ENCODE data around the gene RNPEPL1. TPM values are rescaled to one million over a fixed set of nuclear protein-coding genes. Genes with fewer than 3 reads are reported as not detected.
A peak's percentile ranks its signal among the peaks of the same experiment; 100 is the strongest.

Gene RNPEPL1
- polyA plus RNA-seq, 2 of the 4 experiments (the other 2 are of a cell fraction): 9.2 to 26.3 TPM

DNA sequence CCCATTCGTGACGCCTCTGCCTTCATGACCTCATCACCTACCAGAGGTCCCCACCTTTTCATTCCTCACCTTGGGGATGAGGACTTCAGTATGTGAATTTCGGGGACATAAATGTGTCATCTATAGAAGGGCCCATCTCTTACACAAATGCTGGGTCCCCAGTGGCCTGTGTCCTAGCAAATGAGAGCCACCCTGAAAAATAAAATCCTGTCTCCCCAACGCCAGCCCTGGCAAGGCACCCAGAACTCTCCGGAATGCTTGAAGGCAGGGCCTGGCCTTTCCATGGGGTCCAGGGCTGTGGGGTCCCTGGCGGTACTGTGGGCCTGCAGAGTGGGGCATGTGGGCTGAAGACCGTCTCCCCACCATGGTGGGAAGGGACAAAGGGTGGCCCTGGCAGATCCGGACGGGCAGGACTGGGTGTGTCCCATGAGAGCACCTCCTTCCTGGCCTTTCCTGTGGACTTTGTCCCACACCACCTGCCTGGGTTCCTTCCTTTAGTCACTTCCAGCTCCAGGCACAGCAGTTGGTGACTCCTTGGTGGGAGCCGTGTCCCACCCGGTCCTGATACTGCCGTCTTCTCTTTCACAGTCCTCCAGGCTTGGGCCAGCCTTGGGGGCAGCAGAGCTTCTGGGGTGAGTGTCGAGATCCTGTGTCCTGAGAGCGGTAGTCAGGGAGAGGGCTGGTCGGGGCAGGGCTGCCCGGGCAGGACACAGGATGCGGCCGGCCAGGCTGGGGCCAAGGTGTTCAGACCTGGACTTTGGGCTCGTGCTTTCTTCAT, 36.8 kb downstream of the RNPEPL1 start:
- Histone ChIP-seq H3K4me1 (peaks cover 13% of the 10 kb centered on the region), H3K4me3 (no peak overlapping the region), H3K4me2 (peak overlapping the region; percentile 36; the same call in 2 of the 3 replicates), H3K9me3 (no peaks in the 10 kb centered on the region), H3K27ac (no peak overlapping the region)
- FAIRE-seq (no peak), DNase-seq (ENCODE audit: low read depth in 1 of 2, low spot score in 1 of 2) (no peak), ATAC-seq (no peak; a peak in 1 of 6 replicates)
- WGBS (ENCODE audit: missing lambda C conversion rate): 78% methylated on average over 18 of the region's 19 CpGs
- ChIA-PET CTCF (interaction anchor here (0.6 to 1.9 kb wide), 8 partner anchors 11 to 106 kb away, joined by 3 to 5 read pairs (median 3); no protein-coding TSS in a partner anchor), POLR2A (no interaction called here)
- TF ChIP-seq HOXB13 (CRISPR knock-in tag; IDR thresholded peaks at IDR 0.05; ENCODE audit: low read depth) (no peak), MYC (IDR thresholded peaks at IDR 0.05; ENCODE audit: borderline replicate concordance, low read length) (no peak), HOXB5 (CRISPR knock-in tag; IDR thresholded peaks at IDR 0.05) (no peak), NPAS2 (CRISPR knock-in tag; IDR thresholded peaks at IDR 0.05; ENCODE audit: borderline replicate concordance) (no peak), TP53 (CRISPR knock-in tag; IDR thresholded peaks at IDR 0.05) (no peak)

DNA sequence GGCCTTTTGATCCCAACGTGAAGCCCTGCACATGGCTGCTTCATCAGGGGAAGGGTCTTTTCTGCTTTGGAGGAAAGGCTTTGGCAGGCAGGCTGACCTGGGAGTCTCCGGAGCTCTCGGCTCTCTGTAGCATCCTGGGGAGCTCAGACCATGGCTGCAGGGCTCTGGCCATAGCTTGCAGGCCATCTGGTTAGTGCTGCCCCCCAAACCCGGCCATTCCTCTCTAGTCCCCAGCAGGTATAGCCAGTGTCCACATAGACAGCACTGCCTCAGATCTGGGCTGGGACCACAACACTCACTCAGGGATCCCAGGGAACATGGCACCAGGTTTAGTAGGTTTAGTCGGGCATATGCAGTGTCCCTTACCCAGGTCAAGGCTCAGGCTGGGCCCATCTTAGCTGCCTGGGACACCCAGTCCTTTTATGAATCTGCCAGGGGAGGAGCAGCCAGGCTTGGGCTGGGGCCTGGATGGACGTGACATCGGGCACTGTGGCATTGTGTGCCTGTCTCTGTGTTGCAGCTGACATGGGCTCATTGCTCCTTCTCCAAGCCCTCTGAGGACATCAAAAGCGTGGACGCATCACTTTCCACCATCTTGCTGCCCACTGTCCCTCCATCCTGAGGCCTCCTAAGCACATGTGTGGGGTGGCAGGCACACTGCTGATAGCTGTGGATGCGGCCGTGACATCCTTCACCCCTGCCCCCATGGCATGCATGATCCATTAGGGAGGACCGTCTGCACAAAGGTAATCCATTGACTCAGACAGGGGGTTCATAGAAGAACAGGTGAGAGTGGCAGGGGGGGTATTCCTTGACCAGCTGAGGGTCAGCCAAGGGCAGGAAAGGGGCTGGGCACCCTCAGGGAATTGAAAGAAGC, 37.8 kb downstream of the RNPEPL1 start:
- WGBS (ENCODE audit: missing lambda C conversion rate): 89% methylated on average over 5 of the region's 12 CpGs
- Histone ChIP-seq H3K9me3 (no peaks in the 10 kb centered on the region), H3K4me2 (no peak overlapping the region; the same call in 2 of the 3 replicates), H3K4me1 (peaks cover 13% of the 10 kb centered on the region), H3K4me3 (no peak overlapping the region), H3K27ac (no peak overlapping the region)
- ChIA-PET CTCF (interaction anchor here (1.3 kb wide), 1 partner anchor 50 kb away, joined by 3 read pairs; no protein-coding TSS in a partner anchor), POLR2A (no interaction called here)
- no peak for ATAC-seq
- no peak for FAIRE-seq
- DNase-seq (ENCODE audit: low read depth in 1 of 2, low spot score in 1 of 2): no peak
- TF ChIP-seq HOXB13 (CRISPR knock-in tag; IDR thresholded peaks at IDR 0.05; ENCODE audit: low read depth): no peak
- no peak for TF ChIP-seq SMC3 (IDR thresholded peaks at IDR 0.05)
- no peak for TF ChIP-seq ZNF302 (CRISPR knock-in tag; IDR thresholded peaks at IDR 0.05)

DNA sequence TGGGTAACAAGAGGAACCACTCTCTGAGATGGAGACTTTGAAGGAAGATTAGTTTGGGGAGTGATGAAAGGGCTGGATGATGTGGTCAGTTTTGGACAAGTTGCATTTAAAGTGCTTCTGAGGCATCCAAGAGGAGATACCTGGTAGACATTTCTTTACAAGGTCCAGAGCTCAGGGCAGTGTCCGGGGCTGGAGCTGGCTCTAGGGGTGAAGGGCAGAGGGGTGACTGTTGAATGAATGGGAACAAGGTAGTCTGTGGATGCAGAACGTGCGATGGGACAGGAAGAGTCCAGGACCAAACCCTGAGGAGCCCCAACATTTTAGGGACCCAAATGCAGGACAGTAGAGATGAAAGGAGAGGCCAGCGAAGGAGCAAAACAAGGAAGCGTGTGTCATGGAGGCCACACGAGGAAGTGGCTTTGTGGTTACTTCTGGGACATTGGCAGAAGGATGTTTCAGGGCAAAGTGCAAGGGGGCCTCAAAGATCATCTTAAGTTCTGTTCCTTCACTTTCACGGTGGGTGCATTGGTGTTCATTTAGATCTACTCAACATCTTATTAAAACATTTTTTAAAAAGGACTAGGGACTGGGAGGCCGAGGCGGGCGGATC, 43.4 kb downstream of the RNPEPL1 start:
- CTCF ChIA-PET: interaction anchor here (0.6 kb wide), 1 partner anchor 143 kb away, joined by 3 read pairs; no protein-coding TSS in a partner anchor
- DNase-seq (ENCODE audit: low read depth in 1 of 2, low spot score in 1 of 2): no peak
- H3K27ac ChIP-seq: no peak overlapping the region
- no peak for ATAC-seq
- WGBS (ENCODE audit: missing lambda C conversion rate): 90% methylated on average over 10 of the region's 10 CpGs
- TF ChIP-seq BHLHE40 (IDR thresholded peaks at IDR 0.05; ENCODE audit: low read depth, low read length) (no peak), RAD21 (conservative IDR thresholded peaks at IDR 0.05 in 1 of 2, IDR thresholded peaks at IDR 0.05 in 1 of 2) (no peak), HDAC2 (IDR thresholded peaks at IDR 0.05) (no peak), MAFK (IDR thresholded peaks at IDR 0.05; ENCODE audit: partially characterized antibody) (no peak), EHMT2 (IDR thresholded peaks at IDR 0.05; ENCODE audit: low read depth) (no peak), ZFP36 (IDR thresholded peaks at IDR 0.05; ENCODE audit: borderline replicate concordance, partially characterized antibody) (no peak), NPAS2 (CRISPR knock-in tag; IDR thresholded peaks at IDR 0.05; ENCODE audit: borderline replicate concordance) (no peak), POLR2A (IDR thresholded peaks at IDR 0.05; ENCODE audit: low read length) (no peak), FOSL2 (IDR thresholded peaks at IDR 0.05) (no peak), FOSL2 (CRISPR knock-in tag; IDR thresholded peaks at IDR 0.05) (no peak), RFX5 (IDR thresholded peaks at IDR 0.05) (no peak), CBX2 (IDR thresholded peaks at IDR 0.05; ENCODE audit: borderline replicate concordance, low read depth) (no peak), TP53 (CRISPR knock-in tag; IDR thresholded peaks at IDR 0.05) (no peak), JUNB (IDR thresholded peaks at IDR 0.05) (no peak), CBX8 (IDR thresholded peaks at IDR 0.05) (no peak), MAZ (IDR thresholded peaks at IDR 0.05; ENCODE audit: borderline replicate concordance, low read depth, low read length) (no peak)
- TF ChIP-seq, protein P1, sequence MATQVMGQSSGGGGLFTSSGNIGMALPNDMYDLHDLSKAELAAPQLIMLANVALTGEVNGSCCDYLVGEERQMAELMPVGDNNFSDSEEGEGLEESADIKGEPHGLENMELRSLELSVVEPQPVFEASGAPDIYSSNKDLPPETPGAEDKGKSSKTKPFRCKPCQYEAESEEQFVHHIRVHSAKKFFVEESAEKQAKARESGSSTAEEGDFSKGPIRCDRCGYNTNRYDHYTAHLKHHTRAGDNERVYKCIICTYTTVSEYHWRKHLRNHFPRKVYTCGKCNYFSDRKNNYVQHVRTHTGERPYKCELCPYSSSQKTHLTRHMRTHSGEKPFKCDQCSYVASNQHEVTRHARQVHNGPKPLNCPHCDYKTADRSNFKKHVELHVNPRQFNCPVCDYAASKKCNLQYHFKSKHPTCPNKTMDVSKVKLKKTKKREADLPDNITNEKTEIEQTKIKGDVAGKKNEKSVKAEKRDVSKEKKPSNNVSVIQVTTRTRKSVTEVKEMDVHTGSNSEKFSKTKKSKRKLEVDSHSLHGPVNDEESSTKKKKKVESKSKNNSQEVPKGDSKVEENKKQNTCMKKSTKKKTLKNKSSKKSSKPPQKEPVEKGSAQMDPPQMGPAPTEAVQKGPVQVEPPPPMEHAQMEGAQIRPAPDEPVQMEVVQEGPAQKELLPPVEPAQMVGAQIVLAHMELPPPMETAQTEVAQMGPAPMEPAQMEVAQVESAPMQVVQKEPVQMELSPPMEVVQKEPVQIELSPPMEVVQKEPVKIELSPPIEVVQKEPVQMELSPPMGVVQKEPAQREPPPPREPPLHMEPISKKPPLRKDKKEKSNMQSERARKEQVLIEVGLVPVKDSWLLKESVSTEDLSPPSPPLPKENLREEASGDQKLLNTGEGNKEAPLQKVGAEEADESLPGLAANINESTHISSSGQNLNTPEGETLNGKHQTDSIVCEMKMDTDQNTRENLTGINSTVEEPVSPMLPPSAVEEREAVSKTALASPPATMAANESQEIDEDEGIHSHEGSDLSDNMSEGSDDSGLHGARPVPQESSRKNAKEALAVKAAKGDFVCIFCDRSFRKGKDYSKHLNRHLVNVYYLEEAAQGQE (IDR thresholded peaks at IDR 0.05): no peak
- TF ChIP-seq, protein P2, sequence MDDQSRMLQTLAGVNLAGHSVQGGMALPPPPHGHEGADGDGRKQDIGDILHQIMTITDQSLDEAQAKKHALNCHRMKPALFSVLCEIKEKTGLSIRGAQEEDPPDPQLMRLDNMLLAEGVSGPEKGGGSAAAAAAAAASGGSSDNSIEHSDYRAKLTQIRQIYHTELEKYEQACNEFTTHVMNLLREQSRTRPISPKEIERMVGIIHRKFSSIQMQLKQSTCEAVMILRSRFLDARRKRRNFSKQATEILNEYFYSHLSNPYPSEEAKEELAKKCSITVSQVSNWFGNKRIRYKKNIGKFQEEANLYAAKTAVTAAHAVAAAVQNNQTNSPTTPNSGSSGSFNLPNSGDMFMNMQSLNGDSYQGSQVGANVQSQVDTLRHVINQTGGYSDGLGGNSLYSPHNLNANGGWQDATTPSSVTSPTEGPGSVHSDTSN (IDR thresholded peaks at IDR 0.05): no peak
- TF ChIP-seq, protein P3, sequence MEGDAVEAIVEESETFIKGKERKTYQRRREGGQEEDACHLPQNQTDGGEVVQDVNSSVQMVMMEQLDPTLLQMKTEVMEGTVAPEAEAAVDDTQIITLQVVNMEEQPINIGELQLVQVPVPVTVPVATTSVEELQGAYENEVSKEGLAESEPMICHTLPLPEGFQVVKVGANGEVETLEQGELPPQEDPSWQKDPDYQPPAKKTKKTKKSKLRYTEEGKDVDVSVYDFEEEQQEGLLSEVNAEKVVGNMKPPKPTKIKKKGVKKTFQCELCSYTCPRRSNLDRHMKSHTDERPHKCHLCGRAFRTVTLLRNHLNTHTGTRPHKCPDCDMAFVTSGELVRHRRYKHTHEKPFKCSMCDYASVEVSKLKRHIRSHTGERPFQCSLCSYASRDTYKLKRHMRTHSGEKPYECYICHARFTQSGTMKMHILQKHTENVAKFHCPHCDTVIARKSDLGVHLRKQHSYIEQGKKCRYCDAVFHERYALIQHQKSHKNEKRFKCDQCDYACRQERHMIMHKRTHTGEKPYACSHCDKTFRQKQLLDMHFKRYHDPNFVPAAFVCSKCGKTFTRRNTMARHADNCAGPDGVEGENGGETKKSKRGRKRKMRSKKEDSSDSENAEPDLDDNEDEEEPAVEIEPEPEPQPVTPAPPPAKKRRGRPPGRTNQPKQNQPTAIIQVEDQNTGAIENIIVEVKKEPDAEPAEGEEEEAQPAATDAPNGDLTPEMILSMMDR (IDR thresholded peaks at IDR 0.05): no peak
- FAIRE-seq: no peak
- POLR2A ChIA-PET: no interaction called here
- no peak overlapping the region for H3K4me2 ChIP-seq
- no peaks in the 10 kb centered on the region for H3K4me1 ChIP-seq
- no peak overlapping the region for H3K4me3 ChIP-seq
- H3K9me3 ChIP-seq: no peaks in the 10 kb centered on the region

All from A549 (cell line).